HL-60/S4 (cell line): ENCODE data around the gene PIK3AP1.
"Not testable (repeated sequence)": the region's sequence is repeated elsewhere in the genome, so short reads cannot be mapped to it uniquely, and the experiment has no call there.

Experiments used
- in situ Hi-C: fragments of 300-500 bp; cut with MboI; formaldehyde crosslinking; loops from 2 replicates; pipeline ENCODE4 v1.14.3; 2022; ENCODE audit warnings: low sequenced_read_pairs

The PIK3AP1 gene

GRCh38 chr10:96740141-96740540 lies 19.8 kb upstream of the PIK3AP1 start:
- in situ Hi-C loops: loop anchor here (10.0 kb wide), 1 partner anchor 95 kb away; no protein-coding TSS in a partner anchor

DNA sequence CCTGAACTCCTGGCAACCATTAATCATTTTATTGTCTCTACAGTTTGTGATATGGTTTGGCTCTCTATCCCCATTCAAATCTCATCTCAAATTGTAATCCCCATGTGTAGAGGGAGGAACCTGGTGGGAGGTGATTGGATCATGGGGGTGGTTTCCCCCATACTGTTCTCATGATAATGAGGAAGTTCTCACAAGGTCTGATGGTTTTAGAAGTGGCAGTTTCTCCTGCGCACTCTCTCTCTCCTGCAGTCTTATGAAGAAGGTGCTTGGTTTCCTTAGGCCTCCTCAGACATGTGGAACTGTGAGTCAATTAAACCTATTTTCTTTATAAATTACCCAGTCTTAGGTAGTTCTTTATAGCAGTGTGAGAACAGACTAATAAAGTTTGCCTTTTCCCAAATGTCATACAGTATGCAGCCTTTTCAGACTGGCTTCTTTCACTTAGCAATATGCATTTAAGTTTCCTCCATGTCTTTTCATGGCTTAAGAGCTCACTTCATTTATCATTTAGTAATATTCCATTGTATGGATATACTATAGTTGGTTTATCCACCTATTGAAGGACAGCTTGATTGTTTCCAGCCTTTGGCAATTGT lies 17.1 kb upstream of the PIK3AP1 start:
- in situ Hi-C loops: not testable (repeated sequence)

DNA sequence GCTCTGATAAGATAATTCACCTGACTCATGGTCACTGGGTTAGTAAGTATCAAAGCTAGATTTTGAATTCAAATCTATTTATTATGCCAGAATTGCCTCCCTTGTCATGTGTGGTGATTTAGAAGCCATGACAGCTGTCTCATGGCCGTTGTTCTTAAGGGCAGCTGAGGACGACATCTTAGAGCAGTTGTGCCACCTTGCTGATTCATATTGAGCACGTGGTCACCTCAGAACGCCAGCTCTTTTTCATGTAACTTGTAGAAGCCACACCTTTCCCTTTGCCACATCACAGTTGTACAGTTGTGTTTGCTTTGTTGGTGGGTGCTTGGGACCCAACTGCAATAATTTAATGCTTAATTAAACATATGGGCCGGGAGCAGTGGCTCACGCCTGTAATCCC lies 4.3 kb upstream of the PIK3AP1 start:
- in situ Hi-C loops: no loop called here

DNA sequence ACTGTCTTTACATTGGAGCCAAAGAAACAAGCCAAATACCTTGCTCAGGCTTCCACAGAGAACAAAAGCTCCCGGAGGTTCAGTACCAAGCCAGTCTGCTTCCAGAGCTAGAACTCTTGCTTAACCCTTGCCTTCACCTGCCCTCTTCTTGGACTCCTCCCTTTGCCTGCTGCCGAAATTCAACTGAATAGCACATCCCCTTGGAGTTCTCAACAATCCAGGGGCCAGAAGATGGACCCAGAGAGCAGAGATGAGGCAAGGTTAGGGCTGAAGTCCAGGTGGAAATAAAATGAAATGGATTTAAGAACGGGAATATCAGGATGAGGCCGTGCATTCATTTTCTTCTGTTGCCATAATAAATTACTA lies 876 bp upstream of the PIK3AP1 start:
- in situ Hi-C loops: no loop called here

- in situ Hi-C loops: loop anchor here (10.0 kb wide), 1 partner anchor 75 kb away; no protein-coding TSS in a partner anchor
These were observed 378 bp downstream of the PIK3AP1 start for GRCh38 chr10:96719850-96720421.

GRCh38 chr10:96719200-96719599 lies 1.1 kb downstream of the PIK3AP1 start:
- in situ Hi-C loops: loop anchor here (10.0 kb wide), 1 partner anchor 74 kb away; no protein-coding TSS in a partner anchor

- in situ Hi-C loops: loop anchor here (10.0 kb wide), 1 partner anchor 74 kb away; no protein-coding TSS in a partner anchor
These were observed 1.9 kb downstream of the PIK3AP1 start for GRCh38 chr10:96718304-96718990.

- in situ Hi-C loops: loop anchor here (10.0 kb wide), 1 partner anchor 72 kb away; no protein-coding TSS in a partner anchor
These were observed 3.9 kb downstream of the PIK3AP1 start for GRCh38 chr10:96716390-96716789.

DNA sequence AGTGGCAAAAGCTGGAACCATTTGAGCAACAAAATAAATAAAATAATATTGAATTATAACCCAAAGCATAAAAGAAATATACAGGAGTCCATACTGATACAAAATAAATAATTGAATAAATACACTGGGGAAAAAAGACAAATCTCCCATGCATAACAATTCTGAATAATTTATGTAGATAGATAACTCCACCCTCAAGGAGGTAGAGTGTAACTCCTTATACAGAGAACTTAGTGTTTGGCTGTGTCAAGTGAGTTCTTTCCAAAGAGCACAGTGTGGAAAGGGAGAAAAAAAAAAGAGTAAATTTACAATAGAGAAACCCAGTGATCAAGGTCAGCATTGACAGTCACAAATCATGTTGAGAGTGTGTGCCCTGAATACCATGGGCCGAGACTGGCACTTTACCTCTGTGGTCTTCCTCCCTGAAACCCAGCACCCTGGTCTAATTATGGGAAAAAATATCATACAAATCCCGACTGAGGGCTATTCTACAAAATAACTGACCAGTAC lies 5.5 kb downstream of the PIK3AP1 start:
- in situ Hi-C loops: loop anchor here (10.0 kb wide), 1 partner anchor 70 kb away; no protein-coding TSS in a partner anchor

- in situ Hi-C loops: loop anchor here (10.0 kb wide), 1 partner anchor 69 kb away; no protein-coding TSS in a partner anchor
These were observed 6.2 kb downstream of the PIK3AP1 start for GRCh38 chr10:96714031-96714590.

DNA sequence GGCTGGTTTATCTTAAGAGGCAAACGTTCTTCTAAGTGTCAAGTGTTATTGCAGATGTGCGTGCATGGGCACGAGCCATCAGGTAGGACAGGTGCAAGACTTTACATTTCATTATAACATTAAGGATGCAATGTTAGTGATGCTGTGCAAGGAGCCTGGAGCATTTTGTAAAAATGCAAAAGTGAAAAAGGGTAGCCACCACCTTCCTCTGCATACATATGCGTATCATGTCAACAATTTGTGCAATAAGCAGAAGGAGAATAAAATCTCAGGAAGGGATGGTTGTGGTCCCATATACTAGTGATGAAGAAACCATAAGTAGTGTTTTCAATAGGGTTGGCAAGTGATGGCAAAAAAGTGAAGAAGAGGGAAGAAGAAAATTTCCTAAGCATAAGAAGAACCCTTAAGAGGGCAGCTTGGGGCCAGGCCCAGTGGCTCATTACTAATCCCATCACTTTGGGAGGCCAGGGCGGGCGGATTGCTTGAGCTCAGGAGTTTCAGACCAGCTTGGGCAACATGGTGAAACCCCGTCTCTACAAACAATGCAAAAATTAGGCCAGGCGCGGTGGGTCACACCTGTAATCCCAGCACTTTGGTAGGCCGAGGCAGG lies 7.5 kb downstream of the PIK3AP1 start:
- in situ Hi-C loops: loop anchor here (10.0 kb wide), 1 partner anchor 68 kb away; no protein-coding TSS in a partner anchor

DNA sequence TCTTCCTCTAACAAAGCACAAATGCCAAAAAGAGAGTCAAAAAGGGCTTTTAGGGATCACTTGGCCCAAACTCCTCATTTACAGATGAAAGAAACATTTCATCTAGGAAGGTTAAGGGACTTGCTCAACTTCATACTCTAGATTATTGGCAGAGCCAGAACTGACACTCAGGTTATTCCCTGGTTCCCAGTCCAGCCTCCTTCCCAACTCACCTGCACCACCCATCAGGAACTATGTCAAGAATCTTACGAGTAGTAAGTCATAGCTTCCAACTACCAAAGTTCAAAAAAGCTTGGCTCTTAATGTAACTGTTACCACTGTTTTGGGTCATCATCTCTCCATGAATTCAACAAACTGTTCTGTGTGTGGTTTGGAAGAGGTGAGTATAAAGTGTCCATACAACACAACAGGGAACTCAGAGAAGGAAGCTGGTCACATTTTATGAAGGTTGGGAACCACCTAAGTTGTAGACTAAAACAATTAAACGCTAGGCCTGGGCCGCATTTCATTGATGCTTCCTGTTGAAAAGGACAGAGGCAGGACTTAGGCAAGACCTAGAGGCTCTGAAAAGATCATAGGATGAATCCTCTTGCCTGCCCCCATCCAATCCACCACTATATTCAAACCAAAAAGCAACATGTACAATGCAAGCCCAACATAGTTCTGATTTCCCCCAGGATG lies 9.1 kb downstream of the PIK3AP1 start:
- in situ Hi-C loops: loop anchor here (10.0 kb wide), 1 partner anchor 66 kb away; no protein-coding TSS in a partner anchor

DNA sequence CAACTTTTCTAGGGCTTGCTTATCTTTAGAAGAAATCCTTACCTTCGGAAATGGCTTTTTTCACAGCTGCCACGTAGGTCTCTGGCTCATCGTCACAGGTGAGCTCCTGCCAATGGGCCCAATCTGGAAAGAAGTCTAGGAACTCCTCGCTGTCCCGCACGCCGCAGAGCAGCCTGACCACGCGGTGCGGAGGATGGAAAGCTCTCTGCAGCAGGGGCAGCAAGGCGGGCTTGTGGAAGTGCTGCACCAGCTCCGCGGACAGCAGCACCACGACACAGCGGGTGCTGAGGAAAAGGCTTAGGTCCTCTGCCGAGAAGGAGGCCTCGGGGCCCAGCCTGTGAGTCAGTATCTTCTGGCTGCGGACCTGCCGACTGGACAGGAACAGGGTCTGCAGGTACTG lies 10.8 kb downstream of the PIK3AP1 start:
- in situ Hi-C loops: no loop called here

- in situ Hi-C loops: no loop called here
These were observed 11.3 kb downstream of the PIK3AP1 start for GRCh38 chr10:96708996-96709395.

GRCh38 chr10:96708456-96708855 lies 11.9 kb downstream of the PIK3AP1 start:
- in situ Hi-C loops: no loop called here

GRCh38 chr10:96706331-96706853 lies 13.9 kb downstream of the PIK3AP1 start:
- in situ Hi-C loops: no loop called here

GRCh38 chr10:96705134-96705533 lies 15.2 kb downstream of the PIK3AP1 start:
- in situ Hi-C loops: no loop called here

DNA sequence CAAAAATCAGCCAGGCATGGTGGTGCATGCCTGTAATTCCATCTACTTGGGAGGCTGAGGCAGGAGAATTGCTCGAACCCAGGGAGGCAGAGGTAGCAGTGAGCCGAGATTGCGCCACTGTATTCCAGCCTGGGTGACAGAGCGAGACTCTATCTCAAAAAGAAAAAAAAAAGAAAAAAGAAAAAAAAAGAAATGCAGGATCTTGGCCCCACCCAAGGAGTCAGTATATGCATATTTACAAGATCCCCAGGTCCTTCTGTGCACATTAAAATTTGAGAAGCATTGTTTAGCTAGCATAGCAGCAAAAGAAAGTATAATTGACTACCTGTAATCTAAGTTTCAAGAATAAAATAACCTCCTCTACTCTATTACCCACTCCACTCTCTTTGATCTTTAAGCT lies 15.8 kb downstream of the PIK3AP1 start:
- in situ Hi-C loops: no loop called here

DNA sequence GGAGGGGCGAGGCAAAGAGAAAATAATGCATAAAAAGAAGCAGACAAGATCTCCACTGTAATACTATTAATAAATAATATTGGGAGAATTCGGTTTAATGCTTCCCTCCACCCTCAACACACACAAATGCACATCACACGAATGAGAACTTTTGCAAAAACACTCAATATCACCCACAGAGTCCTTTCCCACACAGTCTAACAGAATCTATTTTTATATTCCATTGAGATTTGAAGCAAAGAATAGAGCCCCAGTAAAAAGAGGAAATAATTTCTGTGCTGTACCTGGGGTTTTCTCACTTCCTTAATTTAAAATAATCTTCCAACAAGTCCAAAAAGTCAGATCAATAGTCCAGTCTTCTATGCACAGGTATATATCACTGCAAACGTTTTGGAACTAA lies 17.0 kb downstream of the PIK3AP1 start:
- in situ Hi-C loops: no loop called here

GRCh38 chr10:96701265-96701664 lies 19.0 kb downstream of the PIK3AP1 start:
- in situ Hi-C loops: no loop called here
